HepG2 (cell line): Measurements from ENCODE around the gene KANSL3. TPM values are rescaled to one million over a fixed set of nuclear protein-coding genes. Genes with fewer than 3 reads are reported as not detected.

ENCODE experiments used
- ARID3A ChIP-seq: IDR thresholded peaks from 2 replicates; pipeline ENCODE4 v1.6.1; 2012; ENCODE audit warnings: low read depth, low read length, improper control_type of control experiment
- CREBL2 ChIP-seq: sonication (generic); formaldehyde crosslinking; IDR thresholded peaks from 2 replicates; pipeline ENCODE4 v1.8.1; 2023; ENCODE audit warnings: missing genetic modification reagents, mild to moderate bottlenecking, borderline replicate concordance
- CREM ChIP-seq, 2 experiments: sonication (generic) in 1 of 2; formaldehyde crosslinking in 1 of 2; IDR thresholded peaks; 2 replicates each; pipeline versions ENCODE4 v1.4.0 to v1.6.1; 2016 to 2020; ENCODE audit warnings: antibody characterized with exemption in 1 of 2, mild to moderate bottlenecking in 1 of 2, missing genetic modification reagents in 1 of 2
- FOXA3 ChIP-seq: IDR thresholded peaks from 2 replicates; pipeline ENCODE4 v1.6.1; 2016; ENCODE audit warnings: missing genetic modification reagents, missing compliant biosample characterization
- HOXA7 ChIP-seq: sonication (generic); formaldehyde crosslinking; IDR thresholded peaks from 2 replicates; pipeline ENCODE4 v1.8.1; 2022; ENCODE audit warnings: mild to moderate bottlenecking, missing genetic modification reagents, moderate library complexity
- IKZF5 ChIP-seq: IDR thresholded peaks from 2 replicates; pipeline ENCODE4 v1.6.1; 2018; ENCODE audit warnings: missing genetic modification reagents, mild to moderate bottlenecking, missing compliant biosample characterization
- MAFK ChIP-seq, 2 experiments: IDR thresholded peaks in 1 of 2; conservative IDR thresholded peaks in 1 of 2; 2 replicates each; pipeline ENCODE4 v1.6.1; 2011; ENCODE audit warnings: improper control_type of control experiment in 2 of 2, low read length in 2 of 2
- MYNN ChIP-seq: sonication (generic); formaldehyde crosslinking; IDR thresholded peaks from 2 replicates; pipeline ENCODE4 v1.4.0; 2020; ENCODE audit warnings: mild to moderate bottlenecking, low read depth, missing genetic modification reagents
- NR1H2 ChIP-seq: sonication (generic); formaldehyde crosslinking; IDR thresholded peaks from 2 replicates; pipeline ENCODE4 v1.8.1; 2022; ENCODE audit warnings: low read depth, missing genetic modification reagents, borderline replicate concordance
- PHF5A ChIP-seq: IDR thresholded peaks from one replicate; pipeline ENCODE4 v1.6.1; 2018; ENCODE audit warnings: low read depth, missing genetic modification reagents; ENCODE audit not compliant: unreplicated experiment
- RBM39 ChIP-seq: fragments of 200-400 bp; formaldehyde crosslinking; IDR thresholded peaks from one replicate; pipeline ENCODE4 v1.6.1; 2018; ENCODE audit warnings: antibody characterized with exemption, mild to moderate bottlenecking, low read depth, low read length; ENCODE audit not compliant: poor library complexity, severe bottlenecking
- SCMH1 ChIP-seq: sonication (generic); formaldehyde crosslinking; IDR thresholded peaks from 2 replicates; pipeline ENCODE4 v1.9.0; 2021; ENCODE audit warnings: missing genetic modification reagents, mild to moderate bottlenecking, borderline replicate concordance
- SOX6 ChIP-seq, 2 experiments: fragments of 450-650 bp in 1 of 2; sonication (generic) in 1 of 2; formaldehyde crosslinking in 1 of 2; IDR thresholded peaks; 2 replicates each; pipeline versions ENCODE4 v1.4.0 to v1.6.1; 2017 to 2020; ENCODE audit warnings: antibody characterized with exemption in 1 of 2, mild to moderate bottlenecking in 1 of 2, missing genetic modification reagents in 1 of 2
- ZBTB8A ChIP-seq: sonication (generic); formaldehyde crosslinking; IDR thresholded peaks from 2 replicates; pipeline ENCODE4 v1.4.0; 2020; ENCODE audit warnings: mild to moderate bottlenecking, low read depth, missing genetic modification reagents, borderline replicate concordance
- ZNF20 ChIP-seq: sonication (generic); formaldehyde crosslinking; IDR thresholded peaks from 2 replicates; pipeline ENCODE4 v1.4.0; 2020; ENCODE audit warnings: mild to moderate bottlenecking, moderate library complexity, missing genetic modification reagents
- ZNF232 ChIP-seq: sonication (generic); formaldehyde crosslinking; IDR thresholded peaks from 2 replicates; pipeline ENCODE4 v1.4.0; 2020; ENCODE audit warnings: missing genetic modification reagents, borderline replicate concordance
- ZNF414 ChIP-seq: sonication (generic); formaldehyde crosslinking; IDR thresholded peaks from 2 replicates; pipeline ENCODE4 v1.5.0; 2020; ENCODE audit warnings: missing genetic modification reagents
- ZNF772 ChIP-seq: sonication (generic); formaldehyde crosslinking; IDR thresholded peaks from 2 replicates; pipeline ENCODE4 v1.5.0; 2020; ENCODE audit warnings: mild to moderate bottlenecking, missing genetic modification reagents
- ZNF775 ChIP-seq: sonication (generic); formaldehyde crosslinking; IDR thresholded peaks from 2 replicates; pipeline ENCODE4 v1.4.0; 2020; ENCODE audit warnings: missing genetic modification reagents, mild to moderate bottlenecking, moderate library complexity, borderline replicate concordance
- ZNF781 ChIP-seq: sonication (generic); formaldehyde crosslinking; IDR thresholded peaks from 2 replicates; pipeline ENCODE4 v1.5.1; 2020; ENCODE audit warnings: borderline replicate concordance, mild to moderate bottlenecking, missing genetic modification reagents; ENCODE audit errors: not compliant biosample characterization
- polyA plus RNA-seq, 8 experiments: library from polyadenylated mRNA; depleted of rRNA in 3 of 8; stranded (reverse) in 7 of 8; unstranded in 1 of 8; fragments of >200 nt; fragmentation: Illumina TruSeq in 4 of 8; extraction: Trizol in 4 of 8; gene quantifications; 2 replicates each; pipeline versions ENCODE4 v1.2.1 to v1.2.3, GENCODE V29; 2011 to 2016; ENCODE audit warnings: low read depth in 4 of 8, missing spikeins in 1 of 8, mixed read lengths in 1 of 8; ENCODE audit not compliant: insufficient read depth in 1 of 8
- total RNA-seq, 5 experiments: library from RNA; depleted of rRNA; stranded (reverse); fragments of >200 nt; fragmentation: Illumina TruSeq; extraction: Trizol; gene quantifications; 2 replicates each; pipeline ENCODE4 v1.2.3, GENCODE V29; 2016; ENCODE audit warnings: low read depth in 1 of 5

KANSL3 gene
- total and polyA plus RNA-seq, 2 of the 13 experiments (the other 11 are each of a cell fraction or from before 2014, with no cell fraction given), result 20.8 to 37.3 TPM

GRCh38 chr2:96549967-96550786 lies 87.9 kb downstream of the KANSL3 start (continued):
- no peak for TF ChIP-seq SCMH1 (CRISPR knock-in tag)
- TF ChIP-seq ZNF414 (CRISPR knock-in tag), result peak; percentile 74
- TF ChIP-seq MAFK (conservative IDR thresholded peaks at IDR 0.05 in 1 of 2, IDR thresholded peaks at IDR 0.05 in 1 of 2; ENCODE audit: low read length in 2 of 2), result no peak
- TF ChIP-seq FOXA3 (CRISPR knock-in tag), result peak; percentile 69
- peak; percentile 86; the same call in 1 of the 2 replicates for TF ChIP-seq HOXA7 (CRISPR knock-in tag)
- no peak for TF ChIP-seq ZNF20 (CRISPR knock-in tag)
- peak; percentile 83 for TF ChIP-seq IKZF5 (CRISPR knock-in tag)
- peak; percentile 48; the same call in 1 of the 2 replicates for TF ChIP-seq ZNF772 (CRISPR knock-in tag)
- TF ChIP-seq ZNF775 (CRISPR knock-in tag), result no peak
- TF ChIP-seq NR1H2, result peak; percentile 64; the same call in 1 of the 2 replicates
- peak; percentile 93 for TF ChIP-seq ZNF232 (CRISPR knock-in tag)
- no peak for TF ChIP-seq SOX6 (IDR thresholded peaks at IDR 0.05)
- TF ChIP-seq SOX6 (CRISPR knock-in tag; IDR thresholded peaks at IDR 0.05), result peak; percentile 68
- peak; percentile 32 for TF ChIP-seq PHF5A
- peak; percentile 48 for TF ChIP-seq RBM39
- no peak for TF ChIP-seq ARID3A
- TF ChIP-seq CREBL2 (CRISPR knock-in tag), result peak; percentile 85; the same call in 1 of the 2 replicates
- no peak for TF ChIP-seq ZNF781 (CRISPR knock-in tag)
- no peak for TF ChIP-seq CREM (IDR thresholded peaks at IDR 0.05)
- TF ChIP-seq CREM (CRISPR knock-in tag; IDR thresholded peaks at IDR 0.05), result no peak
- TF ChIP-seq MYNN, result no peak
- no peak for TF ChIP-seq ZBTB8A (CRISPR knock-in tag)
